Measurements from ENCODE around the gene TRIM2.
"Not testable (repeated sequence)": the region's sequence is repeated elsewhere in the genome, so short reads cannot be mapped to it uniquely, and the experiment has no call there.

Gene TRIM2

DNA sequence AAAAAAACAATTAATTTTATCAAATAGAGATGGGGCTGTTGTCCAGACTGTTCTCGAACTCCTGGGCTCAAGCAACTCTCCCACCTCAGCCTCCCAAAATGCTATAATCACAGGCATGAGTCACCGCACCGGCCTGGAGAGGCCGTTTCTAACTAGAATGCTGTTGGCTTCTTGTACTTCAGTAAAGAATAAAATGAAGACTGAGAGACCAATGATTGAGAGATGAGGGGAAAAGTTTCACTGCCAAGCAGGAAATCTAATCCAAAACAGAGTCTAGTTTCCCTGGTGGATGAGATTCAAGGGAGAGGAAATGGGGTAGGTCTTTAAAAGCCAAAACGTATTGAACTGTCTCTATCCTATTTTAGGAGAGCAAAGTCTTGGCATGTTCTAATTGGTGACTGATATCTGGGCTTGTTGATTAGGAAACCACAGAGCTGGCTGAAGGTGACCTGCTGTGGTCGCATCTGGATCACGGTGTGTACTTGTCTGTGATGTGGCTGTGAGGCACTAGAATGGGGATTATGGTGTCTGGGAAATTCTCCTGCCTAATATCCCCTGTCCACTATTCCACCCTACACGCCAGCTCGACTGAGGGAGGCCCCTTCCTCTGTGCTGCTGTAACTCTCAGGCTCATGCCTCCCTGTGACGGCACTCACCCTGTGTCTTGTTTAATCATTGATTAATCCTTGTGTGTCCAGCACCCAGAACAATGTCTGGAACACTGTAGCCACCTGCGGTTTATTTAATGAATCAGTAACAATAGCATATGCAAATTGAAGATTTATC, 15.0 kb upstream of the TRIM2 start:
- DNase-seq (ENCODE audit: low read depth in 2 of 2) = no peak

- DNase-seq (ENCODE audit: low read depth in 2 of 2) = no peak
Observed at GRCh38 chr4:153191795-153192363, 12.4 kb upstream of the TRIM2 start.

DNA sequence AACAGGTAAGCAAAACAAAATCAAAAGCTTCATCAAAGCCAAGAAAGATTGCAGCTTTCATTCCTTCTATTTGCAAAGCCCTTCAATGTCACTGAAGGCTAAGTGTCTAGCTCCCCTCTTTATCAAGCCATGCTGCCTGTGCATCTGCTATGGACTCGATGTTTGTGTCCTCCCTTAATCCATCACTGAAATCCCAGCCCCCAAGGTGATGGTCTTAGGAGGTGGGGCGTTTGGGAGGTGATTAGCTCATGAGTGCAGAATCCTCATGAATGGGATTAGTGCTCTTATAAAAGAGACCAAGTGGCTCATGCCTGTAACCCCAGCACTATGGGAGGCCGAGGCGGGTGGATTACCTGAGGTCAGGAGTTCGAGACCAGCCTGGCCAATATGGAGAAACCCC, 6.9 kb upstream of the TRIM2 start:
- DNase-seq (ENCODE audit: low read depth in 2 of 2) = no peak

- DNase-seq (ENCODE audit: low read depth in 2 of 2) = no peak
Observed at GRCh38 chr4:153198719-153199118, 5.5 kb upstream of the TRIM2 start.

DNA sequence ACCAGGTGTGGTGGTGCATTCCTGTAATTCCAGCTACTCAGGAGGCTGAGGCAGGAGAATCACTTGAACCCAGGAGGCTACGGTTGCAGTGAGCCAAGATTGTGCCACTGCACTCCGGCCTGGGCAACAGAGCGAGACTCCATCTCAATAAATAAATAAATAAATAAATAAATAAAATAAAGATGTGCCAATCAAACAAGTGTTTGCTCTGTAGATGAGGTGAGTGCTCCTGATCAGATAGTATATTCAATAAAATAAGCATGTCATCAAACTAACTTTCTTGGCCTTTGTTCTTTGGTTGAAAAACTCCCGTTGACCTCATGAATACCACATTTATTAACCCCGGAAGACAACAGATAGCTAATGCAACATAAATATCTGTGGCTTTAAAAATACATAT, 497 bp upstream of the TRIM2 start:
- not testable (repeated sequence) for DNase-seq (ENCODE audit: low read depth in 2 of 2)

DNA sequence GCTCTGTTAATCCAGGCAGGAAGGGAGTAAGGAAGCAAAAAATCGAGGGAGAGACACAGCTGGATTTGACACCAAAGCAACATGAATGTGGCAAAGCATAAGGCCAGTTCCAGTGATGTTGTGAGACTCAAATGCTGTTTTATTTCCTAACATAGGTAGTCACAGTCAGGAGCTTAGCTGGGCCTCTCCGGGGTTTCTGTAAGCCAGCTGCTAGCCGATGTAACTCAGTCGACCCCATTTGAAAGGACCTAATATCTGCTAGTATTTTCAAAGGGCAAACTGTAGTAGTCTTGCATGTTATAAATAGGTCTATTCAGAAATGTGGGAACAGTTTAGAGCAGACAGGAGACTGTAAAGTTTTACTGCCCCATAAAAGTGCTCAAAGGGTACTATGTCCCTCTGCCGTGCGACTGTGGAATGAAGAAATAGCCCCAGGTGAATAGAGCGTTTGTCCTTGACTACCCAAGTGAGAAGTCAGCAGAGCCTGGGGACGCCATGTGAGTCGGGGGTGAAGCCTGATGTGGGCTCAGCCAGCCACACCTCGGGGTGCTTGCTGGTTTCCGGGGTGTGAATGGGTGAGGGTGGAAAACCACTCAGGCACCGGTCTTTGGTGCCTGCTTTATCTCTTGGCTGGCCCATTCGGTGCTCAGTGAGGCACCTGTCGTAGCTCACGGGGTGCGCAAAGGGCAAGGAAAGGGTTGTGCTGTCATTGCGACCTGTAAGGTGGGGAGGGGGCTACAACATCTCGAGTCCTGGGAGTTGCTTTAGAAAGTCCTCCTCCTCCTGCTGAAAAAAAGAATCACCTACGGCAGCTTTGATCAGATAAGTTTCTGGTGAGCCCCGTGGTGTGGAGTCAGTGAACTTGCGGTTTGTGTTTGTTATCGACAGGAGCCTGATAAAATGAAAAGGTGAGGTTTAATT, 745 bp downstream of the TRIM2 start:
- no peak for DNase-seq (ENCODE audit: low read depth in 2 of 2)

GRCh38 chr4:153205757-153206156, 1.5 kb downstream of the TRIM2 start:
- peak in 1 of 2 donors; percentile 20 for DNase-seq (ENCODE audit: low read depth in 2 of 2)

GRCh38 chr4:153206534-153206933, 2.3 kb downstream of the TRIM2 start:
- DNase-seq (ENCODE audit: low read depth in 2 of 2) = no peak

- peak in 1 of 2 donors; percentile 44 for DNase-seq (ENCODE audit: low read depth in 2 of 2)
Observed at GRCh38 chr4:153207027-153207426, 2.8 kb downstream of the TRIM2 start.

- DNase-seq (ENCODE audit: low read depth in 2 of 2) = no peak
Observed at GRCh38 chr4:153207567-153207966, 3.3 kb downstream of the TRIM2 start.

DNA sequence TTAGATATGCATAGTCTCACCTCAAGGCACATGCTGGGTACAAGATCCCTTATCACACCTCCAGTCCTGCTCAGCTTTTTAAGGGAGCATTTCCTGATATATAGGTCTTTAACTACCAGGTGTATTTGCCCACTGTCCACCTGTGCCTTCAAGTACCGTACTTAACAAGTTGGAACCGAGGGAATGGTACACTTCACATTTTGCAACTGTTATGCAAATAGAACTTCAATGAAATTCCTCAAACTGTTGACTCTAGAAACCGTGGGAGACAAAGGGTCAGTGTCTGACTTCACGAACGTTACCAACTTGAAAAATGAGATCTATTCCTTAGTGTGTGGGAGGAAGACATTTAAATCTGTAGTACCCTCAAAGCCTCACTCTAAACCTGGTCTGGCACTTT, 5.2 kb downstream of the TRIM2 start:
- DNase-seq (ENCODE audit: low read depth in 2 of 2) = no peak

DNA sequence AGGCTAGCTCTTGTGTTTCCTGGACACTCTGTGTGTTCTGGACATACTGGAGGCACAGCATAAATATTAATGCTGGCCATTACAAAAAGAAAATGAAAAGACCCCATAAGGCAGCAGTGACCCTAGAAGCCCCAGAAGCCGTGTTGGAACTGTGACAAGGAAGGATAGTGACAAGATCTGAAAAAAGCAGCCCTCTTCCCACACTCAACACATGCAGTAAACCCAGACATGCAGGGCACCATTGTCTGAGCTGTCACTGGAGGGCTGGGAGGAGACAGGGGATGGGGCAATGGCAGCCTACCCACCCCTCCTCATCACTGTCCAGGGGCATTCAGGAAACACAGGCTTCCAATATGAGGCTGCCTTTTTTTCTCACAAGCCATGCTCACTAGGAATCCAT, 6.5 kb downstream of the TRIM2 start:
- no peak for DNase-seq (ENCODE audit: low read depth in 2 of 2)

GRCh38 chr4:153211986-153212728, 7.9 kb downstream of the TRIM2 start:
- no peak for DNase-seq (ENCODE audit: low read depth in 2 of 2)

GRCh38 chr4:153212736-153213135, 8.5 kb downstream of the TRIM2 start:
- DNase-seq (ENCODE audit: low read depth in 2 of 2) = no peak

GRCh38 chr4:153215921-153216320, 11.7 kb downstream of the TRIM2 start:
- no peak for DNase-seq (ENCODE audit: low read depth in 2 of 2)

DNA sequence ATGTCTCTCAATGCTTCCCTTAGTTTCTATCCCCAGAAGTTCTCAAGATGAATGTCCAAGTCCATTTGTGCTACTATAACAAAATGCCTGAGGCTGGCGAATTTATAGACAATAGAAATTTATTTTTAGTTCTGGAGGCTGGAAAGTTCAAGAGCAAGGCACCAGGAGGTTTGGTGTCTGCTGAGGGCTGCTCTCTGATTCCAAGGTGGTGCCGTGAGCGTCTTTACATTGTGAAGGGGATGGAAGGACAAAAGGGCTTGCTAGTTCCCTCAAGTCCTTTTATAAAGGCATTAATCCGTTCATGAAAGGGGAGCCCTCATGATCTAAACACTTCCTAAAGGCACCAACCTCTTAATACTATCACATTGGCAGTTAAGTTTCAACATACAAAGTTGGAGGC, 12.3 kb downstream of the TRIM2 start:
- DNase-seq (ENCODE audit: low read depth in 2 of 2) = no peak

DNA sequence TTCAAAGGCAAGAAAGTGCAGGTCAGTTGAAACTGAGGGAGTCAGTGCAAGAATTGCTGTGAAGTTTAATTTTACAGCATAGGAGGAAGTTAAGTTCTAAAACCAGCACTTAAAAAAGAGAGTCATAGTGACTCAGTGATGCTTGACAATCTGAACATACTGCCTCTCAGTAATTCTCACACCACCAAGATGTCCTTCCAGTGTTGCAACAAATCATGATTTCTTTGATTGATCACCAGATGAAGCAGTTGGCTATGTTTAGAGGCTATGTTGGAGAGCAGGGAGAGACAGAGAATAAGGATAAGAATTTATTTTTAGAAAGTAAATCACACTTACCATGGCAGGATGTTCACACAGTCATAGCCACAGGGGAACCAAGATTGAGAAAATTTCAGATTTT, 13.2 kb downstream of the TRIM2 start:
- DNase-seq (ENCODE audit: low read depth in 2 of 2) = no peak

DNA sequence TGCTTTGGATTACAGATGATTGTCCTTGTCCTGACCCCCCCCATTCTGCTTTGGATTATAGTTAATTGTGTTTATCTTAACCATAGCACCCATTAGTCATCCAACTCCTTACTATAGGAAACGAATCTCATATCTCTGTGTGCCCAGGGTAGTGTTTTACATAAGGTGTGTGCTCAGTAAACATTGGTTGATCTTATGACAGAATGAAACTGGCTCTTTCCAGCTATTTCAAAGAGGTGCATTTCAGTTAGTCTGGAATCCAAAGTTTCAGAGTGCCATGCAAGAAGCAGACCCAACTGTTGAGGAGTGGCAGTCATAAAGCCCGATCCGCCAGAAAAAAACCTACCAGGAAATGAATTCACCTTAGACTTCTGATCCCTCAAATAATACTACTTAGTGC, 14.7 kb downstream of the TRIM2 start:
- no peak for DNase-seq (ENCODE audit: low read depth in 2 of 2)

DNA sequence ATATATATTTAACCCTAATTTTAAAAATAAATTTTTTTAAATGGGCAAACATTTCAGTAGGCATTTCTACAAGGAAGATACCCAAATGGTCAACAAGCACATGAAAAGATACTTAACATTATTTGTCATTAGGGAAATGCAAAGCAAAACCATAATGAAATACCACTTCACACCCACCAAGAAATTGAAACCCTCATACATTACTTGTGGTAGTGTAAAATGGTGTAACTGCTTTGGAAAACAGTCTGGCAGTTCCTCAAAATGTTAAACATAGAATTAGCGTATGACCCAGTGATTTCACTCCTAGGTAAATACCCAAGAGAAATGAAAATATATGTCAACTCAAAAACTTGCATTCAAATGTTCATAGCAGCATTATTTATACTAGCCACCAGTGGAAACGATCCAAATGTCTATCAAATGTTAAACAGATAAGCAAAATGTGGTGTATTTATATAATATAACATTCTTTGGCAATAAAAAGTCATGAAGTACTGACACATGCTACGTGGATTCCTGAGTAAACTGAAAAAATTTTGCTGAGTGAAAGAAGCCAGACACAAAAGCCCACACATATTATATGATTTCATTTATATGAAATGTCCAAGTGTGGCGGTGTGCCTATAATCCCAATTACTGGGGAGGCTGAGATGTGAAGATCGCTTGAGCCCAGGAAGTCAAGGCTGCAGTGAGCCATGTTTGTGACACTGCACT, 16.6 kb downstream of the TRIM2 start:
- DNase-seq (ENCODE audit: low read depth in 2 of 2) = no peak

GRCh38 chr4:153221783-153222706, 17.8 kb downstream of the TRIM2 start:
- no peak for DNase-seq (ENCODE audit: low read depth in 2 of 2)

Measured in stimulated activated CD8-positive, alpha-beta memory T cell treated with anti-CD3 and anti-CD28 coated beads, Interleukin-15, amount 100 ng/mL, for 48 hours (primary cell).